Smooth muscle cell (in vitro differentiated cells): Measurements from ENCODE around the gene CAPRIN1. TPM values are rescaled to one million over a fixed set of nuclear protein-coding genes. Genes with fewer than 3 reads are reported as not detected.

Source experiments
- DNase-seq: peaks from one replicate; lab custom pipeline; 2025; ENCODE audit not compliant: unreplicated experiment; lab: John Stamatoyannopoulos, UW
- H2AFZ ChIP-seq: fragments of 200-600 bp; sonication (generic); 2 replicates; pipeline ENCODE4 v1.6.0; 2016; ENCODE audit warnings: antibody characterized with exemption, low read depth, mild to moderate bottlenecking
- H3F3A ChIP-seq: fragments of 200-600 bp; sonication (generic); 2 replicates; pipeline ENCODE4 v1.6.0; 2017; ENCODE audit warnings: antibody characterized with exemption, low read depth
- H3K27ac ChIP-seq: fragments of 200-600 bp; sonication (generic); 2 replicates; pipeline ENCODE4 v1.5.1; 2016; ENCODE audit warnings: low read depth, mild to moderate bottlenecking
- H3K27me3 ChIP-seq: fragments of 200-600 bp; sonication (generic); 2 replicates; pipeline ENCODE4 v1.6.1; 2016; ENCODE audit warnings: low read depth, mild to moderate bottlenecking
- H3K36me3 ChIP-seq: fragments of 200-600 bp; sonication (generic); 2 replicates; pipeline ENCODE4 v1.5.1; 2016; ENCODE audit warnings: low read depth
- H3K4me1 ChIP-seq: fragments of 200-600 bp; sonication (generic); 2 replicates; pipeline ENCODE4 v1.5.1; 2016; ENCODE audit warnings: low read depth
- H3K4me2 ChIP-seq: fragments of 200-600 bp; sonication (generic); 2 replicates; pipeline ENCODE4 v1.6.0; 2016; ENCODE audit warnings: mild to moderate bottlenecking
- H3K4me3 ChIP-seq: fragments of 200-600 bp; sonication (generic); 2 replicates; pipeline ENCODE4 v1.5.1; 2016; ENCODE audit warnings: mild to moderate bottlenecking
- H3K79me2 ChIP-seq: fragments of 200-600 bp; sonication (generic); 2 replicates; pipeline ENCODE4 v1.6.0; 2016; ENCODE audit warnings: low read depth, mild to moderate bottlenecking
- H3K9ac ChIP-seq: fragments of 200-600 bp; sonication (generic); 2 replicates; pipeline ENCODE4 v1.6.0; 2016; ENCODE audit warnings: low read depth
- H3K9me3 ChIP-seq: fragments of 200-600 bp; sonication (generic); replicated peaks from 2 replicates; pipeline ENCODE4 v1.5.1; 2016; ENCODE audit warnings: low read depth
- H4K20me1 ChIP-seq: fragments of 200-600 bp; sonication (generic); 2 replicates; pipeline ENCODE4 v1.6.0; 2016; ENCODE audit warnings: low read depth
- CTCF ChIP-seq: fragments of 200-600 bp; sonication (generic); IDR thresholded peaks from 2 replicates; pipeline ENCODE4 v1.5.1; 2017; ENCODE audit warnings: borderline replicate concordance, mild to moderate bottlenecking, antibody characterized with exemption; ENCODE audit not compliant: insufficient read depth, poor library complexity, severe bottlenecking
- WGBS: methylation state at CpG from one replicate; pipeline ENCODE4 v1.1.7; 2016; ENCODE audit warnings: low lambda C conversion rate; 5-methylcytosine and 5-hydroxymethylcytosine counted together
- polyA plus RNA-seq: library from polyadenylated mRNA; unstranded; fragments of >200 nt; fragmentation: Nextera tagmentation; extraction: Ambion mirVana; gene quantifications from 2 replicates; pipeline ENCODE4 v1.2.1, GENCODE V29; 2016
- total RNA-seq: library from RNA; depleted of rRNA; stranded (reverse); fragments of >200 nt; gene quantifications from 2 replicates; pipeline ENCODE4 v1.2.3, GENCODE V29; 2014

The CAPRIN1 gene
- total and polyA plus RNA-seq, 2 experiments from 2014 or later = 93.9 to 215 TPM

GRCh38 chr11:34072832-34073231 is 21.3 kb downstream of the CAPRIN1 start:
- H3K9me3 ChIP-seq = no peaks in the 10 kb centered on the region
- no peak overlapping the region for H2AFZ ChIP-seq
- H3K4me2 ChIP-seq = no peak overlapping the region
- WGBS = 97% methylated on average over 2 of the region's 2 CpGs
- H3F3A ChIP-seq = peaks cover 26% of the 10 kb centered on the region
- no peak overlapping the region for H3K9ac ChIP-seq
- H3K4me3 ChIP-seq = no peak overlapping the region
- no peak overlapping the region for H3K27ac ChIP-seq
- no peaks in the 10 kb centered on the region for H3K27me3 ChIP-seq
- peaks cover 33% of the 10 kb centered on the region for H3K36me3 ChIP-seq
- TF ChIP-seq CTCF = no peak
- peaks cover 100% of the 10 kb centered on the region for H3K79me2 ChIP-seq
- peaks cover 100% of the 10 kb centered on the region for H4K20me1 ChIP-seq
- peaks cover 10% of the 10 kb centered on the region for H3K4me1 ChIP-seq
- DNase-seq = no peak

DNA sequence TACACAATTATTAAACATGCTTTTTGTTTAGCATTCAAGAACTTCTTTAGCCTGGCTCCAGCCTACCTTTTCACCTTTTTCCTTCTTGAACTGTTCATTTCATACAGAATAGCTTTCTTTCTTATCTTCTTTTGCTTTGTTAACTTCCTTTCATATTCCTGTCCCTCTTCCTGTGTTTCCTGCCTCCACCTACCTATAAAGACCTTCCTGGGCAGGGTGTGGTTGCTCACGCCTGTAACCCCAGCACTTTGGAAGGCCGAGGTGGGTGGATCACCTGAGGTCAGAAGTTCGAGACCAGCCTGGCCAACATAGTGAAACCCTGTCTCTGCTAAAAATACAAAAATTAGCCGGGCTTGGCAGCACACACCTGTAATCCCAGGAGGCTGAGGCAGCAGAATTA is 22.9 kb downstream of the CAPRIN1 start:
- Histone ChIP-seq H3K27ac (peak overlapping the region; percentile 74), H3K79me2 (peaks cover 97% of the 10 kb centered on the region), H4K20me1 (peaks cover 100% of the 10 kb centered on the region), H3K9me3 (no peaks in the 10 kb centered on the region), H3K9ac (no peak overlapping the region), H2AFZ (no peak overlapping the region), H3K4me1 (peaks cover 10% of the 10 kb centered on the region), H3K4me3 (no peak overlapping the region), H3K4me2 (peak overlapping the region; percentile 77), H3K27me3 (no peaks in the 10 kb centered on the region), H3K36me3 (peaks cover 34% of the 10 kb centered on the region), H3F3A (peaks cover 26% of the 10 kb centered on the region)
- WGBS = 92% methylated on average over 4 of the region's 4 CpGs
- DNase-seq = no peak
- no peak for TF ChIP-seq CTCF

DNA sequence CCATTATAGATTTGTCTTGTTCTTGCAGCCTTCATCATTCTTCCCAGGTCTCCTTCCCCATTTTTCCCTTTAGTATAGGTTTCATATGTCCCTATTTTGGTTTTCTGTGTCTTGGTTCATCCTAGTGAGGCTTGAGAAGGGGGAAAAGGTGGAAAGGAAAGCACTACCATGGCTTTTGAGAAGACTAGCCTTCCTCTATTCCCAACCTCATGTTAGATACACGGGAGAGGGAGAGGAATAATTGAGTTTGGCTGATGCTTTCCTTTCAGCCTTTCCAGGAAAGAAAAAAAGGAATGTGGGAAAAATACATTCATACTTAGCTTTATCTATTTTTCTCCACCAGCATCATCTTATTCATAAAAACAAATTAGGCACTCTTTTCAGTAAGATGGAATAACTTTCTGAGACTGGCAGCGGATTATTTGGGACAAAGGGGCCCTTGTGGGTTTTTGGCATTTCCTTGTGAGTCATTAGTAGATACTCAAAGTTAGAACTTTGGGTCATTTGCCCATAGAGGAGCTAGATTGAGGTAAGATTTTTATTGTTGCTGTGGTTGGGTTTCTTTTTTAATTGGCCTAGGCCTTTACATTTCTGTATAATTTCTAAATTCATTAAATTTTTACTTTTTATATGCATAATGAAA is 23.8 kb downstream of the CAPRIN1 start:
- H3K36me3 ChIP-seq = peaks cover 34% of the 10 kb centered on the region
- H2AFZ ChIP-seq = no peak overlapping the region
- WGBS = 23% methylated on average over 2 of the region's 2 CpGs
- no peak for DNase-seq
- no peaks in the 10 kb centered on the region for H3K9me3 ChIP-seq
- no peak overlapping the region for H3K4me3 ChIP-seq
- peak overlapping the region; percentile 44 for H3K9ac ChIP-seq
- H3K4me2 ChIP-seq = peak overlapping the region; percentile 77
- TF ChIP-seq CTCF = no peak
- H3K4me1 ChIP-seq = peaks cover 10% of the 10 kb centered on the region
- no peaks in the 10 kb centered on the region for H3K27me3 ChIP-seq
- peak overlapping the region; percentile 74 for H3K27ac ChIP-seq
- peaks cover 91% of the 10 kb centered on the region for H3K79me2 ChIP-seq
- peaks cover 98% of the 10 kb centered on the region for H4K20me1 ChIP-seq
- peaks cover 26% of the 10 kb centered on the region for H3F3A ChIP-seq

- no peak for TF ChIP-seq CTCF
- 93% methylated on average over 4 of the region's 4 CpGs for WGBS
- Histone ChIP-seq H3K9me3 (no peaks in the 10 kb centered on the region), H3K4me2 (no peak overlapping the region), H3K4me1 (peaks cover 2% of the 10 kb centered on the region), H3K4me3 (no peak overlapping the region), H3F3A (peaks cover 14% of the 10 kb centered on the region), H3K27ac (no peak overlapping the region), H3K9ac (no peak overlapping the region), H3K36me3 (peaks cover 21% of the 10 kb centered on the region), H2AFZ (no peak overlapping the region), H3K79me2 (peaks cover 80% of the 10 kb centered on the region), H4K20me1 (peaks cover 89% of the 10 kb centered on the region), H3K27me3 (no peaks in the 10 kb centered on the region)
- no peak for DNase-seq
These were observed 29.1 kb downstream of the CAPRIN1 start for GRCh38 chr11:34080609-34081008.
